ENCODE data around the gene GRHPR.

The GRHPR gene

DNA sequence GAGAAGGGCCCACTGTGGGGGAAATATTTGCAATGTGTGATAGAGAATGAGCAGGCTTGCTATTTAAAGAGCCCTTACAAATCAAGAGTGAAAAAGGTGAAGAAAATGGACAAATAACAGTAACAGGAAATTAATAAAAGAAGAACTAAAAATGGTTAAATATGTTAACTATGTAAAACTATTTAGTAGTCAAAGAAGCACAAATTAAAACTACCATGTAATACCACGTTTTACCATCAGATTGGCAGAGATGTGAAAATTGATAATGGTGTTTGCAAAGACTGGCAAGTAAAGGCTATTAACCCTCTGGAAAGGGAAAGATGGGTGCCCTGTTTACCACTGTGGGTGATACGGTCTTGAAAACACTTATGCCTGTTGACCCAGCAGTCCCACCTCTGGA is 23.2 kb upstream of the GRHPR start:
- no peak for DNase-seq

GRCh38 chr9:37404590-37404989 is 17.9 kb upstream of the GRHPR start:
- DNase-seq: no peak

GRCh38 chr9:37405350-37405749 is 17.1 kb upstream of the GRHPR start:
- no peak for DNase-seq

DNA sequence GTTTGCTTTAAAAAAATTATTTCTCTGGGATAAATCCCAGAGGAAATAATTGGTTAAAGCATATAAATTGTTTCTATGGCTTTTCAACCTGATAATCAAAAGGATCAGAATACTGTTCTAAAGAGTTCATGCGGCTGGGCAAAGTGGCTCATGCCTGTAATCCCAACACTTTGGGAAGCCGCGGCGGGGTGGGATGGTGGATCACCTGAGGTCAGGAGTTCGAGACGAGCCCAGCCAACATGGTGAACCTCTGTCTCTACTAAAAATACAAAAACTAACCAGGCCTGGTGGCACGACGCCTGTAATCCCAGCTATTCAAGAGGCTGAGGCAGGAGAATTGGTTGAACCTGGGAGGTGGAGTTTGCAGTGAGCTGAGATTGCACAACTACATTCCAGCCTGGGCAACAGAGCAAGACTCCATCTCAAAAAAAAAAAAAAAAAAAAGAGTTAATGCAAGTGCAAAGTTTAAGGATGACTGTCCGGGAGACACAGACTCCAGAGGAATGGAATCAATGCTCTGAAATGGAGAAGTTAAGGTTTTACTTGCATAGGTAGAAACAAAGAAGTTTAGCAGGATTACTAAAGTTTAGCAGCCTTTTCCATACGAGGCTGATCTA is 16.6 kb upstream of the GRHPR start:
- no peak for DNase-seq

DNA sequence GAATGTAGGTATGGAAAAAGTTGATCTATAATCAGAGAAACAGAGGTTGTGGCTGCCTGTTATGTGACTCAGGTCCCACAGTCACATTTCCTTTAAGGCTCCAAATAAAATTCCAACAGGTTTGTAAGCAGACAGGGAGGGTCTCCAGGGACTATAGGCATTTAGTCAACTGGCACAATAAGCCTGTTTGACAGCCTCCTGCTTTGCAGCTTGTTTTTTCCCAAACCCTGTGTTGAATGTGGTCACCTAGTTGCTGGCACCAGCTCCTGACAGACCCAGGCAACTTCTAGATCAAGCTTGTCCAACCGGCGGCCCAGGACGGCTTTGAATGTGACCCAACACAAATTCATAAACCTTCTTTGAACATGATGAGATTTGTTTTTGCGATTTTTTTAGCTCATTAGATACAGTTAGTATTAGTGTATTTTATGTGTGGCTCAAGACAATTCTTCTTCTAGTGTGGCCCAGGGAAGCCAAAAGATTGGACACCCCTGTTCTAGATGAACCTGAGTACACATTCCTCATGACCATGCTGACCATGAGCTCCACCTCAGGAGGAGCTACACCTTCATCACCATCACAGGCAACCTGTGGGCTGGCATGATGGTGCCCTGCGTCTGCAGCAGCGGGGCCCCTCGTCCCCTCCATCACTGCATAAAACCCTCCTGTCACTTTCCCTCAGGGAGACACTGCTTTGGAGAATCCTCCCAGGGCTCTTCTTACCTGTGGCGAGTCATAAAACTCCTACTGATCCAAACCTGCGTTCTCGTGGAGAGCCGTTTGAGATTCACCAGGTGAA is 15.7 kb upstream of the GRHPR start:
- DNase-seq: no peak

DNA sequence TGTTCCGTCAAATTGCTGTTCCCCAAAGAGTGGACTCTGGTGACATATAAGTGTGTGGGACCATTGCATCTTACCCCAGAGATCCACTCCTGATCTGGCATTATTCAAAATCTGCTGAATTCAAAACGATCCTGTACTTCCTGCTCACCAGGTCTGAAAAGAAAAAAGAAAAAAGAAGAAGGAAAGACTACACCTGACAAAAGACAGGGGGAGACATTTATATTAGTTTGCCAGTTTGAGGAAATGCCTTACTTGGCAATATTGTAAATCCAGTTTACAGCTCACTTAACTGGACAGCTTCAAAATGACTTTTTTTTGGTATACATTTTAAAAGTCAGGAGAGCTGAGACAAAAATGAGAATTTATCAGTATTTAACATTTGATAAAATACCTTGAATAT is 15.0 kb upstream of the GRHPR start:
- DNase-seq: no peak

- no peak for DNase-seq
Measured at GRCh38 chr9:37408933-37409710, 13.4 kb upstream of the GRHPR start.

DNA sequence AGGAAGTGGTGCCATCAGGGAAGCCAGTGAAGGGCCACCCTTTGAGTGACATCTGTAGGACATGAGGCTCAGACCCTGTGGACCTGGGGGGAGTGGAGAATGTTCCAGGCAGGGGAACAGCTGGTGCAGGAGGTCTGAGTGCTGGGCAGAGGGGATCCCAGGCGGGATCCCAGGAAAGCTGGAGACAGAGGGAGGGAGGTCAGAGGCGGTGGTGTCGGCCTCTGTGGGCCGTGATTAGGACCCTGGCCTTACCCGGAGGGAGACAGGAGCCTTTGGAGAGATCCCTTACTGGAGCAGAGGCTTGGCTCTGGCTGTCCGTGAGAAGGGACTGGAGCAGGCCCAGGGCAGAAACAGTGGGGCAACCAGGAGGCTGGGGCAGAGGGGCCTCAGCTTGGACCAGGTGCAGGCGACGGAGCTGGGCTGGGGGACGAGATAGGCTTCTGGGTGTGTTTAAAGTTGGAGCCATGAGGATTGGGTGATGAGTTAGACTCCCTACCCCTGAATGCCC is 12.1 kb upstream of the GRHPR start:
- DNase-seq: no peak

- DNase-seq: no peak
Measured at GRCh38 chr9:37410969-37411785, 11.3 kb upstream of the GRHPR start.

DNA sequence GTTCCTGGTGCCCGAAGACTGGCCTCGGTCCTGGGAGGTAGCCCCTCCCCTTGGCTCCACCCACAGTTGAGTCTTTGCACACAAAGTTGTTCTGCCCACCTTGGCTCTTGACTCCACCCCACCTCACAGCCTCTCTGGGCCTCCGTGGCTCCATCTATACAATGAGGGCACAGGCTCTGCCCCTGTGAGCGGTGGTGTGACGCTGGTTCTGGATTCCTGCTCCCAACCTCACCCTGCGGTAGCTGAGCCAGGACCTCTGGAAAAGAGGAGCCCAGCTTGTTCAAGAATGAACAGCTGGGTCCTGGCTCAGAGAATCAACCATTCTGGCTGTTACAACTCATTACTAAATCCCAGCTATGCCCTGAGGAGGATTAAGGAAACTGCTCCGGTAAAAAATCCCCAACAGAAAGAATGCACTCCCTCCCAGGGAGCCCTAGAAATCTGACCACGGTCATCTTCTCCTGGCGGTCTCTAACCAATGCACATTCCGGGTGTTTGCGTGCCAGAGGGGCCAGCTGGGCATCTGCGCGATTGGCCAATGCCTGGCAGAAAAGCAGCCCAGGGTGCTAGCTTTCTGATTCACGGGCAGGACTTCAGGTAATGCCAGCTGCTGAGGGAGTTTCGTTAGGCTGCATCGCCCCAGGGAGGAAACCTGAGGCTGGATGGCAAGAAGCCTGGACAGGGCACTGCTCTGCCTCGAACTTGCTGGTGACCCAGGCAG is 9.9 kb upstream of the GRHPR start:
- no peak for DNase-seq

- DNase-seq: no peak
Measured at GRCh38 chr9:37413311-37413710, 9.2 kb upstream of the GRHPR start.

DNA sequence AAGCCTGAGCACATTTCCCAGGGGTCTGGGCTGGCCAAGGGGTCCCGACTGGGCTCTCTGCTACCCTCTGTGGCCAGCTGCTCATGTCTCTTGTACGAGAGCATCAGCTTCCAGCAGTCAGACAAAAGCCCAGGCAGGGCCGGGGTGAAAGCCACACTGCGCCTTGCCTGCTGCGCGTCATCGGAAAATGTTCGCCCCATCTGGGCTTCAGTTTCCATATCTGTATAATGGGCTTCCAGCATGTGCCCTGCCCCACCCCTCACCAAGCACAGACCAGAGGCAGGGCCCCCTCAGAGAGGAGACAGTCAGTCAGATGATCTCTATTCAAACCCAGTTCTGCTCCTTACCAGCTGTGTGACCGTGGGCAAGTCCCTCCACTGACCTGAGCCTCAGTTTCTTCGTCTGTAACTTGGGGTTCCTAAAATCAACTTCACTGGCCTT is 8.0 kb upstream of the GRHPR start:
- DNase-seq: no peak

- peak; percentile 51 for DNase-seq
Measured at GRCh38 chr9:37415011-37415719, 7.3 kb upstream of the GRHPR start.

DNA sequence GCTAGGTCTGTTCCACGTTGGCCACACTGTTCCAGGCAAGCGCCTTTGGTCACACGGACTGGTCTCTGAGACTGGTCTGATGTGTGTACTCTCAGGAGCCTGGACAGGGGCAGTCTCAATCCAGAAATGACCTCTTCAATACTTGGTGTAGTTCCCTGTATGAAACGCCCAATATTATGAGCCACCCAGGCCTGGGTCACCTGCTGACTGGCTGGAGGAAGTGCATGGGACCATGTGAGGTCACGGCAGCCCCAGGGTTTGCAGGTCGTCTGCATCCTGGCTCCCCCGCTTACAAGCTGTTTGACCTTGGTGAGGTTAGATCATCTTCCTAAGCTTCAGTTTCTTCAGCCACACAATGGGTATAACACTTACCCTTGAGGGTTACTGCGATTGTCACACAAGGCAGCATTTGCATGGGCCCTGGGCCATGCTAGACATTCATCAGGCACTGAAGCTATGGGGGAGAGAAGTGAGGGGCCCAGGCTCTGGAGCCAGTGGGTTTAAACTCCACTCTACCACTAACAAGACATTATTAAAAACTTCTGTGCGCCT is 5.2 kb upstream of the GRHPR start:
- no peak for DNase-seq

DNA sequence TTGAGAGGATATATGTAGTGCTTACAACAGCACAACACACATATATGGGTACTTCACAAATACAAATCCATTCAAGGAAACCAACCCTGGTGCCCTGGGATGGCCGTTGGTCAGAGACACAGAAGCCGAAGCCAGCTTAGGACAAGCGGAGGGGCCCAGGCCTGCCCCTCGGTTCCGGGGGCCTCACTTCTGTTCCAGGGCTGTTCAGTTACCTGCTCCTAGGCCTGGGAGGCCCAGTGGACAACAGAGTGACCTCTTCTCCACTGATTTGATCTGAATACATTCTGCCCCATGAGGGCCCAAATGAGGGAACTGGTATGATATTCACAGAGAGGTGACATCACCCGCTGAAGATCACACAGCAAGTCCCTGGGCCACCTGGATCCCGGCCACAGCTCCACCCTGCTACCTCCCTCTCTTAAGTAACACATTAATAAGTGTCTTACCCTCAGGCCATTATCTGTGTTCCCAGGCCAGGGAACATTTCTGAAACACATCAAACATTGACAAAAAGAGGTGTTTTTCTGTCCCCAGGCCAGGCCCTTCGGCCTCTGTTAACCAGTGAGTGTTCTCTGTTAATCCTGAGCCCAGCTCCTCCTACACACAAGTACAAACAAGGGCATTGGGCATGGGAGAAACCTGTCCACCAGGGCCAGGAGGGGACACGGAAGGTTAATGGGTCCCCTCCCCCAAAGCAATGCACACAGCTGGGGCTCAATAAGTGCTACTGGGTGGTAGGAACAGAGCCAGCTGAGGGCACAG is 4.5 kb upstream of the GRHPR start:
- no peak for DNase-seq

- no peak for DNase-seq
Measured at GRCh38 chr9:37419204-37419603, 3.3 kb upstream of the GRHPR start.

GRCh38 chr9:37420271-37421215 is 2.0 kb upstream of the GRHPR start:
- DNase-seq: no peak

DNA sequence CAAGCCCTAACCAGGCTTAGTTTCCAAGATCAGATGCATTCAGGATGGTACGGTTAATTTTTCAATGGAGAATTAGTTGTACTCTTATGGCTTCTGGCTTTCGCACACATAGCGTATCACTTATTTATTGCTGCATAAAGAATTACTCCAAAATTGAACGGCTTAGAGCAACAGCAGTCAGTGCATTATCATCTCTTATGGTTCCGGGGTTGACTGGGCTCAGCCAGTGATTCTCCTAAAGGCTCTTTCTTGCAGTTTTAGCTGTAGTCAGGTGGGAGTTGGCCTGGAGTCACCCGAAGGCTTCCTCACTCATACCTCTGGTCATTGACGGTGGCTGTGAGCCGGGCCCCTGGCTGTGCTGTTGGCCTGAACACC is 595 bp upstream of the GRHPR start:
- DNase-seq: no peak

DNA sequence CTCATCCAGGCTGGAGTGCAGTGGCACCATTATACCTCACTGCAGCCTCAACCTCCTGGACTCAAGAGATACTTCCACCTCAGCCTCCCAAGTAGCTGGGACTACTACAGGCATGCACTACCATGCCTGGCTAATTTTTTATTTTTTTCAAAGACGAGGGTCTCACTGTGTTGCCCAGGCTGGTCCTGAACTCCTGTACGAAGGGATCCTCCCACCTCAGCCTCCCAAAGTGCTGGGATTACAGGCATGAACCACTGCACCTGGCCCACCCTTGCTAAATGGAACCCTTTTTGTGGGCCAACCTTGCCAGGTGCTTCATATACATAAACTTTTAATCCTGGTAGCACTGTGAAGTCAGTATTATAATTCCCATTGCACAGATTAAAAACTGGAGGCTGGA is 1.0 kb downstream of the GRHPR start:
- DNase-seq: no peak
